HG03469 (cell line): ENCODE measurements around the gene BCL2.
"Not testable (repeated sequence)": the region's sequence is repeated elsewhere in the genome, so short reads cannot be mapped to it uniquely, and the experiment has no call there.

ENCODE experiments used
- ATAC-seq: cut with Tn5 transposase; IDR thresholded peaks from one replicate; pipeline ENCODE4 v1.9.1; 2021; ENCODE audit warnings: mild to moderate bottlenecking, moderate library complexity, moderate number of reproducible peaks; ENCODE audit not compliant: unreplicated experiment

Gene BCL2

GRCh38 chr18:63207143-63207790, 112.3 kb downstream of the BCL2 start:
- ATAC-seq: no peak

GRCh38 chr18:63206433-63207142, 113.0 kb downstream of the BCL2 start:
- ATAC-seq: no peak

GRCh38 chr18:63205791-63206252, 113.7 kb downstream of the BCL2 start:
- no peak for ATAC-seq

- ATAC-seq: no peak
Measured at GRCh38 chr18:63203497-63203896, 116.1 kb downstream of the BCL2 start.

- no peak for ATAC-seq
Measured at GRCh38 chr18:63202828-63203227, 116.7 kb downstream of the BCL2 start.

- not testable (repeated sequence) for ATAC-seq
Measured at GRCh38 chr18:63201456-63201855, 118.1 kb downstream of the BCL2 start.

GRCh38 chr18:63199743-63200241, 119.8 kb downstream of the BCL2 start:
- peak; percentile 40 for ATAC-seq

GRCh38 chr18:63198868-63199742, 120.5 kb downstream of the BCL2 start:
- no peak for ATAC-seq

- ATAC-seq: no peak
Measured at GRCh38 chr18:63198098-63198760, 121.3 kb downstream of the BCL2 start.

- ATAC-seq: no peak
Measured at GRCh38 chr18:63197246-63197869, 122.2 kb downstream of the BCL2 start.

- ATAC-seq: no peak
Measured at GRCh38 chr18:63195326-63196159, 124.0 kb downstream of the BCL2 start.

GRCh38 chr18:63192885-63193349, 126.7 kb downstream of the BCL2 start:
- peak; percentile 44 for ATAC-seq

GRCh38 chr18:63192126-63192884, 127.3 kb downstream of the BCL2 start:
- peak; percentile 12 for ATAC-seq

- no peak for ATAC-seq
Measured at GRCh38 chr18:63191413-63191812, 128.2 kb downstream of the BCL2 start.

GRCh38 chr18:63190838-63191237, 128.7 kb downstream of the BCL2 start:
- not testable (repeated sequence) for ATAC-seq

- no peak for ATAC-seq
Measured at GRCh38 chr18:63189817-63190216, 129.8 kb downstream of the BCL2 start.

GRCh38 chr18:63189041-63189440, 130.5 kb downstream of the BCL2 start:
- ATAC-seq: no peak

GRCh38 chr18:63187791-63188460, 131.6 kb downstream of the BCL2 start:
- no peak for ATAC-seq
